ENCODE data around the gene RDH12.
"Not testable (repeated sequence)": the region's sequence is repeated elsewhere in the genome, so short reads cannot be mapped to it uniquely, and the experiment has no call there.

RDH12 gene

GRCh38 chr14:67701492-67701891 is at the start of gene RDH12:
Gene RDH12 (plus strand): TSS chr14:67701886. CDS start chr14:67722643, 20,757 bp downstream.
- DNase-seq (ENCODE audit: low read depth); H3K4me3 ChIP-seq (ENCODE audit: control insufficient read depth, low read depth, low read length): not testable (repeated sequence)

- no peak overlapping the region for H3K4me3 ChIP-seq (ENCODE audit: control insufficient read depth, low read depth, low read length)
- TF ChIP-seq, protein P1, sequence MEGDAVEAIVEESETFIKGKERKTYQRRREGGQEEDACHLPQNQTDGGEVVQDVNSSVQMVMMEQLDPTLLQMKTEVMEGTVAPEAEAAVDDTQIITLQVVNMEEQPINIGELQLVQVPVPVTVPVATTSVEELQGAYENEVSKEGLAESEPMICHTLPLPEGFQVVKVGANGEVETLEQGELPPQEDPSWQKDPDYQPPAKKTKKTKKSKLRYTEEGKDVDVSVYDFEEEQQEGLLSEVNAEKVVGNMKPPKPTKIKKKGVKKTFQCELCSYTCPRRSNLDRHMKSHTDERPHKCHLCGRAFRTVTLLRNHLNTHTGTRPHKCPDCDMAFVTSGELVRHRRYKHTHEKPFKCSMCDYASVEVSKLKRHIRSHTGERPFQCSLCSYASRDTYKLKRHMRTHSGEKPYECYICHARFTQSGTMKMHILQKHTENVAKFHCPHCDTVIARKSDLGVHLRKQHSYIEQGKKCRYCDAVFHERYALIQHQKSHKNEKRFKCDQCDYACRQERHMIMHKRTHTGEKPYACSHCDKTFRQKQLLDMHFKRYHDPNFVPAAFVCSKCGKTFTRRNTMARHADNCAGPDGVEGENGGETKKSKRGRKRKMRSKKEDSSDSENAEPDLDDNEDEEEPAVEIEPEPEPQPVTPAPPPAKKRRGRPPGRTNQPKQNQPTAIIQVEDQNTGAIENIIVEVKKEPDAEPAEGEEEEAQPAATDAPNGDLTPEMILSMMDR (conservative IDR thresholded peaks at IDR 0.05; ENCODE audit: control insufficient read depth, insufficient read depth, low read depth, low read length), result no peak
- DNase-seq (ENCODE audit: low read depth), result no peak
These were observed 49.5 kb upstream of the RDH12 start for GRCh38 chr14:67652189-67652588.

DNA sequence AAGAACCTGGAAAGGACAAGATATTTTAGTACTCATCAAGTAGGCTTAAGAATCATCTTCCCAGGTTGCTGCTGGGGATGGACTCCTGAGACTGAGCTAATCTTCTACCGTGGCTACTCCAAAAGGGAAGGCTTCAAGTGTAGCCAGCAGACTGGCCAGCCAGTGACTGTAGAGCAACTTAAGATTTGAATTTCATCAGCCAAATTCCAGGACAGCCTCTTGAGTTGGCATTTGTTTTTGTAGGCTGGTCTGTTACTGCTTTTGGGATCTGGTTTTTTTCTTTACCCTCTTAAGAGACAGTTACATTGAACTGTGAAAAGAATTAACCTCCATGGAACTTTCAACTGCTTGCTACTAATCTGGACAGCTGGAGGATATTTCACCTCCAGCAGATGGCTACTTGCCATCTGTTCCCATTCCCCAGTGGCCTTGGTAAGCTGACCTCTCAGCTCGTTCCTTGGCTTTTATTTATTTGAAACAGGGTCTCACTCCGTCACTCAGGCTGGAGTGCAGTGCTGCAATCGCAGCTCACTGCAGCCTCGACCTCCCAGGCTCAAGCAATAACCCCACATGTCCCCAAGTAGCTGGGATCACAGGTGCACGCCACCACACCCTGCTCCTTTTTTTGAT is 47.9 kb upstream of the RDH12 start:
- no peak for DNase-seq (ENCODE audit: low read depth)

GRCh38 chr14:67663633-67664032 is 38.1 kb upstream of the RDH12 start:
- H3K4me3 ChIP-seq (ENCODE audit: control insufficient read depth, low read depth, low read length), result no peak overlapping the region
- DNase-seq (ENCODE audit: low read depth), result no peak
- TF ChIP-seq, protein P1 (conservative IDR thresholded peaks at IDR 0.05; ENCODE audit: control insufficient read depth, insufficient read depth, low read depth, low read length), result no peak

More for the DNA sequence above, 47.9 kb upstream of the RDH12 start:
- TF ChIP-seq, protein P1 (conservative IDR thresholded peaks at IDR 0.05; ENCODE audit: control insufficient read depth, insufficient read depth, low read depth, low read length), result no peak
- no peak overlapping the region for H3K4me3 ChIP-seq (ENCODE audit: control insufficient read depth, low read depth, low read length)

DNA sequence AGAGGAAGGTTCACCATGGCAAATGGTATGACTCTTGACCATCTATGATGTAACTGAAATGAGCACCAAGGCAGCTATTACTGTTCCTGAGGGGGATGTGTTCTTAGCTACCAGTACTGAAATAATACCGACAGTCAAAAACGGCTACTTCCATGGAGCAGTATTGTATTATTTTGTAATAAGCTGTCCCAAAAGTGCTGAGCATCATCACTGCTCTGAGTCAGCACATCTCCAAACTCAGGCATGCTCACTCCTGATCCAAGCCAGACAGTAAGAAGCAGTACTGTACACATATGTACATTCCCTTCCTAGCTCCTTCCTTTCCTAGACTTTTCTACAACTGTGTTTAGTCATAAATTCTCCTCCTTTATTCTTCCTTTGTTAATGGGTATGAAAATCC is 35.8 kb upstream of the RDH12 start:
- DNase-seq (ENCODE audit: low read depth), result peak; percentile 82
- TF ChIP-seq, protein P1 (conservative IDR thresholded peaks at IDR 0.05; ENCODE audit: control insufficient read depth, insufficient read depth, low read depth, low read length), result no peak
- no peak overlapping the region for H3K4me3 ChIP-seq (ENCODE audit: control insufficient read depth, low read depth, low read length)

DNA sequence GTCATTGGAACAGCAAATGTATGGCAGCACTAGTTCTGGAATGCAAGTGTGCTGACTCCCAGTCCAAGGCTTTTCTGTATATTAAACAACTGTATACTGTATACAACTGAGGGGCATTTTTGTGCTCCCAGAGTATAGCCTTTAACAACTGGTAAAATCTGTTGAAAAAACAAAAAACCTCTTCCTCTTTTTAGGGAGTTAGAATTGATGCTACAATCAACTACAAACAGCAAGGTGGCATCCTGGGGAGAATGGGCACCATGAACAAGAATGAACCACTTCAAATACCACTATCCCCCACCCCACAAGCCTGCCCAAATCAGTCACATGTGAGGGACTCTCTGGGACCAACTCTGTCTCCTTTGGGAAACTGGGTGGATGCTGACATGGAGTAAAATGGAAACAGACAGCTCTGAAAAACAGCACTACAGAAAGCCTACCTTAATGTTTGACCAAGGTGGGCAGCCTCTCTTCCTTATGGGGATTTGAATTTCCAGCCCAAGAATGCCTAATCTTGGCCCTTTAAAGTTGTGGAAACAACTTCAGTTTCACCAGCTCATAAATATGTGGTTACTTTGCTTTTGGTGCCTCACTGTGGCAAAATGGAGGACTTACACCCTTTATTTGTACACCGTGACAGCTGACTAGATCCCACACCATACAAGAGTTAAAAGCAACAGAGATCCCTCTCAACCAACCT is 34.8 kb upstream of the RDH12 start:
- TF ChIP-seq, protein P1 (conservative IDR thresholded peaks at IDR 0.05; ENCODE audit: control insufficient read depth, insufficient read depth, low read depth, low read length), result peak; percentile 75
- H3K4me3 ChIP-seq (ENCODE audit: control insufficient read depth, low read depth, low read length), result no peak overlapping the region
- peak; percentile 76 for DNase-seq (ENCODE audit: low read depth)

- TF ChIP-seq, protein P1 (conservative IDR thresholded peaks at IDR 0.05; ENCODE audit: control insufficient read depth, insufficient read depth, low read depth, low read length), result no peak
- H3K4me3 ChIP-seq (ENCODE audit: control insufficient read depth, low read depth, low read length), result no peak overlapping the region
- no peak for DNase-seq (ENCODE audit: low read depth)
These were observed 33.1 kb upstream of the RDH12 start for GRCh38 chr14:67668559-67668958.

Measured in fibroblast of mammary gland (primary cell).